ENCODE results near the gene HIVEP3.
A peak's percentile ranks its signal among the peaks of the same experiment; 100 is the strongest.

HIVEP3 gene

GRCh38 chr1:41856151-41856943 lies 62.4 kb downstream of the HIVEP3 start:
- no peak overlapping the region for H3K27ac Mint-ChIP-seq
- no peak overlapping the region for H3K4me3 Mint-ChIP-seq
- no peaks in the 10 kb centered on the region for H3K27me3 Mint-ChIP-seq
- H3K4me1 Mint-ChIP-seq, result peaks cover 27% of the 10 kb centered on the region
- H3K9me3 Mint-ChIP-seq, result peaks cover 5 to 13% of the 10 kb centered on the region in 2 donors
- no peak for ATAC-seq
- no peak for DNase-seq

GRCh38 chr1:41855713-41856112 lies 63.0 kb downstream of the HIVEP3 start:
- ATAC-seq, result no peak
- Mint-ChIP-seq H3K4me3 (no peak overlapping the region), H3K4me1 (peaks cover 27% of the 10 kb centered on the region), H3K9me3 (peaks cover 5 to 13% of the 10 kb centered on the region in 2 donors), H3K27ac (no peak overlapping the region), H3K27me3 (no peaks in the 10 kb centered on the region)
- DNase-seq, result no peak

DNA sequence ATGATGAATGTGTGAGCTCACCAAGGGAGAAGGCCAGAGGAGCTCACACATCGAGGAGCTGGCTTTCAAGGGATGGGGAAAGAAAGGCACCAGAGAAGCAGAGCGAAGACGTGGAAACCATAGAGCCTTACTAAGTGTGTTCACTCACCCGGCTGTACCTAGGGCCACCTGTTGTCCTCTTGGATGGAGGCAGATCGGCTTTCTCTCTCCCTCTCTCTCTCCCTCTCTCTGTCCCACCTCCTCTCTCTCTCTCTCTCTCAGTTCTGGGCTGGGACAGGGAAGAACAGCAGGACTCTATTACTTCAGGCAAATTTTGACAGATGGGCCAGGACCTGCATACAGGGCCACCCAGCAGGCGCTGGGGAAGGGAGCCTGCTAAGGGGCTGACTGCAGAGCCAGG lies 64.8 kb downstream of the HIVEP3 start:
- H3K4me1 Mint-ChIP-seq, result peaks cover 32% of the 10 kb centered on the region
- H3K9me3 Mint-ChIP-seq, result peaks cover 5 to 13% of the 10 kb centered on the region in 2 donors
- no peak overlapping the region for H3K4me3 Mint-ChIP-seq
- H3K27ac Mint-ChIP-seq, result no peak overlapping the region
- no peak for DNase-seq
- ATAC-seq, result no peak
- H3K27me3 Mint-ChIP-seq, result no peaks in the 10 kb centered on the region

GRCh38 chr1:41852091-41852490 lies 66.6 kb downstream of the HIVEP3 start:
- Mint-ChIP-seq H3K9me3 (peaks cover 5 to 7% of the 10 kb centered on the region in 2 donors), H3K4me3 (no peak overlapping the region), H3K27me3 (no peaks in the 10 kb centered on the region), H3K4me1 (peaks cover 46% of the 10 kb centered on the region), H3K27ac (no peak overlapping the region)
- no peak for ATAC-seq
- DNase-seq, result no peak

DNA sequence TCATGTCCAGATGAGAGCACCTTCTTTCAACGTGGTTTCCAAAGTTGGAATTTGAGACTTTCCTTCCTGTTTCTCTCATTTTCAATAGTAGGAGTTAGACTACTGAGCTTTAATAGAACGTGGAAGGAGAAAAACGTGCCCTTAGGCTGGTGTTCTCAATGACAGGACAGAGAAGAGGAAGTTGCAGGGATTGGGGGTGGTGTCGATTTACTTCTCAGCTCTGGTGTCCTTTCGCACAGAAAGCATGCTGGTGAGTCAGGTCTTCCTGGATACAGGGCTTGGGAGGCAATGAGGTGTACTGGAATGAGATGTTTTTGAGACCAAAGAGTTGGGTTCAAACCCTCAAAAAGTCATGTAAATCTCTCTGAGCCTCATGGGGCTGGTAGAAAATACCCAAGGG lies 67.1 kb downstream of the HIVEP3 start:
- DNase-seq (no peak), ATAC-seq (no peak)
- H3K4me3 Mint-ChIP-seq, result no peak overlapping the region
- H3K9me3 Mint-ChIP-seq, result peaks cover 5 to 7% of the 10 kb centered on the region in 2 donors
- no peak overlapping the region for H3K27ac Mint-ChIP-seq
- peaks cover 51% of the 10 kb centered on the region for H3K4me1 Mint-ChIP-seq
- H3K27me3 Mint-ChIP-seq, result no peaks in the 10 kb centered on the region

DNA sequence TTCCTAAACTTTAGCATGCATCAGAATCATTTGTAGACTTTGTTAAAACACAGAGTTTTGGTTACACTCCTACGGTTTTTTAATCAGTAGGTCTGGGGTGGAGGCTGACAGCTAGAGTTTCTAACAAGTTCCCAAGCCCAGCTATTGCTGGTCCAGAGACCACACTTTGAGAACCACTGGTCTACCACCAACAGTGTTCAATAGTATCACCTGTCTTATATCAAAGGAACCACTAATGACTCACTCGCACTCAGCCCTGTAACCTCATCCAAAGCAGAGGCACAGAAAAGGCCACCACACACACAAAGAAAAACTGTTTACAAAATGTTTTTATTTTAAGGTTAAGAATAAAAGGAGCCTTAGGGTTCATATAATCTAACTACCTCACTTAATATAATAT lies 68.7 kb downstream of the HIVEP3 start:
- no peaks in the 10 kb centered on the region for H3K27me3 Mint-ChIP-seq
- H3K4me3 Mint-ChIP-seq, result peak overlapping the region in 1 of 2 donors; percentile 44
- ATAC-seq, result peak; percentile 100

DNA sequence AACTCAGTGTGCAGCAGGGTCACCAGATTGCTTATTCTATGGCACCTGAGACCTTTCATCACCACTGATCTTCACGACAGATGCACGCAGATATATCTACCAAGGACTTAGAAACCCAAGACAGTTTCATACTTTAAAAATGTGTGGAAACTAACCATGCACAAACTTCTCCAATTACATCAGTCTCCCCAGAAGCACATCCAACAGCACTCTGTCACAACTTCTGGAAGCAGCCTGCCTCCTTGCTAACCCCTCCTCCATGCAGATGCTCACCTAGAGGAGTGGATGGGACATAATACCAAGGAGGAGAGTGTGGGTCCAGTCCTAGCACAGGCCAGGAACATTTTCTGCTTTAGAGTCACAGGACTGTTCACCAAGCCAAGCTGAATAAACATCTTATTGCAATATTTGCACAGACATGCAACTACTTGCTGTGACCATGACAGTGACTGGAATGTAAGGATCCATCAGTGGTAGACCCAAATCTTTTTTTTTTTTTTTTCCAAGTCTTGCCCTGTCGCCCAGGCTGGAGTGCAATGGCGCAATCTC lies 69.4 kb downstream of the HIVEP3 start:
- H3K27ac Mint-ChIP-seq, result no peak overlapping the region
- ATAC-seq (no peak), DNase-seq (no peak)
- H3K4me1 Mint-ChIP-seq, result peaks cover 61% of the 10 kb centered on the region
- H3K4me3 Mint-ChIP-seq, result no peak overlapping the region
- no peaks in the 10 kb centered on the region for H3K9me3 Mint-ChIP-seq
- H3K27me3 Mint-ChIP-seq, result no peaks in the 10 kb centered on the region

More for the DNA sequence above, 68.7 kb downstream of the HIVEP3 start:
- no peak overlapping the region for H3K27ac Mint-ChIP-seq
- no peaks in the 10 kb centered on the region for H3K9me3 Mint-ChIP-seq
- DNase-seq, result peak; percentile 55 to 66
- H3K4me1 Mint-ChIP-seq, result peaks cover 56% of the 10 kb centered on the region

- H3K27ac Mint-ChIP-seq, result peak overlapping the region in 1 of 2 donors; percentile 63
- peaks cover 70% of the 10 kb centered on the region for H3K4me1 Mint-ChIP-seq
- H3K9me3 Mint-ChIP-seq, result no peaks in the 10 kb centered on the region
- DNase-seq (no peak), ATAC-seq (no peak)
- no peaks in the 10 kb centered on the region for H3K27me3 Mint-ChIP-seq
- no peak overlapping the region for H3K4me3 Mint-ChIP-seq
These were observed 70.3 kb downstream of the HIVEP3 start for GRCh38 chr1:41848216-41848952.

DNA sequence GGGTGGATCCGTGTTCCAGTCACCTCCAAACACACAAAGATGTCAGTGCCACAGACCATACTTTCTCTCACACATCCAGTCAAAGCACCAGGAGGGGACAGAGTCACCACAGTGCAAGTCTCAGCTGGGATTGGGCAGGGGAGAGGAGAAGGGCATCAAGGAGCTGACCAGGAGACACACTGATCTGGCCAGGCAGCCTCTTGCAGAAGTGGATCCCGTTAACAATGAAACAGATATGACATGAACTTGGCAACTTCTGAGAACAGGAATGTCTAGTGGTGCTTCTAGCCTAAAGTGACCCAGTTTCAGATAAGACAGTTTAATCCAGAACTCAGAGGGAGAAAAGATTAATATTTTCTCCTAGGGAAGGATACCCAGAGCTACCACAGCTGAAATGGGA lies 71.0 kb downstream of the HIVEP3 start:
- H3K9me3 Mint-ChIP-seq, result no peaks in the 10 kb centered on the region
- H3K27ac Mint-ChIP-seq, result no peak overlapping the region
- DNase-seq, result no peak
- peaks cover 75% of the 10 kb centered on the region for H3K4me1 Mint-ChIP-seq
- no peak overlapping the region for H3K4me3 Mint-ChIP-seq
- no peak for ATAC-seq
- no peaks in the 10 kb centered on the region for H3K27me3 Mint-ChIP-seq

DNA sequence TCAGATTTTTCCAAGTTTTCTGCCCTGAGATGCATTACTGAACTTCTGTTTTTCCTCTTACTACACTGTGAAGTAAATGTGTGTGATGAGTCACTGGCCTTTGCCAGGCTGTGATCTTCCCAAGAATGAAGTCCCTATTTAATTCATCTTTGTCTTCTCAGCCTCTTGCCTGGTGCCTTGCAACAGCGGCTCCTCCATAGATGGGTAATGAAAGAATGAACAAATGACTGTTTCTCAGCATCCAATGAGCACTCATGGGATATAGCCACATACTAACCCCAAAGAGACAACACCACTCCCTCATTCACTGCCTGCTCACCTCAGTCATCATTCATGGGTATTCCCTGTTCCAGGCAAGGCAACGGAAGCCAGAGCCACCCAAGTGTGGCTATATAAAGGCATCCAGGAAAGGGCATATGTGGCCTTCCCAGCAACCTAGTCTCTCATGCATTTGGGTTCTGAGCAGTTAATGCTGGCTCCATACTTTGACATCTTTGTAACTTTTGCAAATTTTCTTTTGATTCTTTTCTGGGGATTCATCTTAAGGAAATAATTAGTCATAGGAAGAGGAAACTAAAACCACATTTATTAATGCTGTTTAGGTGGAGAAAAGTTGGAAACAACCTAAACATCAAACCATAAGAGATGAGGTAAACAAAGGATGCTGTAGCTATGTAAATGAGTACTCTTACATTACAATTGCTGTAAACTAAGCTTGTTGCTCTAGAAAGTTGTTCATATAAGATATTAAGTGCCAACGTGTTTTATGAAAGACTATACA lies 71.9 kb downstream of the HIVEP3 start:
- ATAC-seq (no peak), DNase-seq (no peak)
- no peaks in the 10 kb centered on the region for H3K27me3 Mint-ChIP-seq
- H3K9me3 Mint-ChIP-seq, result no peaks in the 10 kb centered on the region
- H3K4me3 Mint-ChIP-seq, result no peak overlapping the region
- no peak overlapping the region for H3K27ac Mint-ChIP-seq
- peaks cover 72% of the 10 kb centered on the region for H3K4me1 Mint-ChIP-seq

DNA sequence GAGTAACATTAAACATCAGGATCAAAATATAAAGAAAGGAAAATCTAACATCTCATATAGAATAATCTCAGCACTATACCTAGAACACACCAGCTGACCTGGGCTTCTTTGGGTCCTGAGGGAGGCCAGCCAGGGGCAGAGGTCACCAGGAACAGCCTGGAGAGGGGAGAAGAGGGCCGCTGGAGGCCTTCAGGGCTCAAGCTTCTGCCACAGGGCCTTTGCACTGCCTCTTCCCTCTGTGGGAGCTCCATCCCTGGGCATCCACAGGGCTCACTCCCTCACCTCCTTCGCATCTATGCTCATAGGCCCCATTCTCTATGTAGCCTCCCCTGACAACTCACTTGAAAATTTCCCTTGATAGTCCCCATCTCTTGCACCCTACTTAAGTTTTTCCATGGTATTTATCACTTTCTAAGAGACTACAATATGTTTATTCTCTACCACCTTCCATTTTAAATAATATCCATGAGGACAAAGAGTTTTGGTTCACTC lies 73.9 kb downstream of the HIVEP3 start:
- DNase-seq (no peak), ATAC-seq (no peak)
- H3K9me3 Mint-ChIP-seq, result no peaks in the 10 kb centered on the region
- H3K4me3 Mint-ChIP-seq, result no peak overlapping the region
- peaks cover 60% of the 10 kb centered on the region for H3K4me1 Mint-ChIP-seq
- H3K27ac Mint-ChIP-seq, result no peak overlapping the region
- H3K27me3 Mint-ChIP-seq, result no peaks in the 10 kb centered on the region

DNA sequence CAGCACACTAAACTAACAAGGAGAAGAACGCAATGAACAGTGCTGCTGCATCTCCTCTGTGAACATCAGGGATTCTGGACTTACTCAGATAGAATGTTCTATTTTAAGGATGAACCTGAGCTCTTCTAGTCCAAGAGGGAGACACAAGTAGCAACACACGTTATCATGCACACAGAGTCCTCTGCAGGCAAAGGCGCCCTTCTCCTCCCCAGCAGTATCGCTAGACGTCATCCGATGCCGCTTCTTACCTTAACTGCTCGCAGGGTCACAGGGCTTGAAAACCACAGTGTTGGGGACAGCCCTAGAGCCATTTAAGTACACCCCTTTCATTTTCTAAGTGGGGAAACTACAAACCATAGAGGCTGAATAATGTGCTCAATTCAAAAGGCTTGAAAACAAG lies 74.5 kb downstream of the HIVEP3 start:
- Mint-ChIP-seq H3K27me3 (no peaks in the 10 kb centered on the region), H3K4me1 (peaks cover 54% of the 10 kb centered on the region), H3K9me3 (no peaks in the 10 kb centered on the region), H3K4me3 (no peak overlapping the region), H3K27ac (no peak overlapping the region)
- ATAC-seq (no peak), DNase-seq (no peak)

- peaks cover 43% of the 10 kb centered on the region for H3K4me1 Mint-ChIP-seq
- no peaks in the 10 kb centered on the region for H3K9me3 Mint-ChIP-seq
- H3K27ac Mint-ChIP-seq, result no peak overlapping the region
- ATAC-seq, result no peak
- H3K27me3 Mint-ChIP-seq, result no peaks in the 10 kb centered on the region
- H3K4me3 Mint-ChIP-seq, result no peak overlapping the region
- DNase-seq, result no peak
These were observed 75.5 kb downstream of the HIVEP3 start for GRCh38 chr1:41842993-41843755.

DNA sequence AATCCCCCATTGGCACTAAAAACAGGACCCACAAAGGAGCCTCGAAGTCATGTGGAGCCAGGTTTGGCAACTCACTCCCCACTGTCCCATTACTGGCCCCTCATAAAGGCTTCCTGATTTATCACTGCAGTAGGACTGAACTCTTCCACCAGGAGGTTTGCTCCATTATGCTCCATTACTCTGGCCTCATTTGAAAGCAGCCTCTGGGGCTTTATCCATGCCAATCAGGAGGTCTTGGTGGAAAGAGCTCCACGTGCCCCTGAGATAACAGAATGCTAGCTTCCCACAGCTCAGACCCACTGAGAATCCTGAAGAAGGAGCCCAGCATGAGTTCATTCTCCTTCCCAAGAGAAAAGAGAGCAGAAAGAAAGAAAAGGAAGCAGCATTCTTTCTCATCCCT lies 76.4 kb downstream of the HIVEP3 start:
- Mint-ChIP-seq H3K4me3 (no peak overlapping the region), H3K27ac (no peak overlapping the region), H3K9me3 (no peaks in the 10 kb centered on the region), H3K27me3 (no peaks in the 10 kb centered on the region), H3K4me1 (peaks cover 39% of the 10 kb centered on the region)
- DNase-seq (no peak), ATAC-seq (no peak)
